ENCODE results near the gene ANKRD40CL.

- TF ChIP-seq POLR2A (IDR thresholded peaks at IDR 0.05; ENCODE audit: low read length) (no peak), GATA1 (IDR thresholded peaks at IDR 0.05; ENCODE audit: low read depth, low read length) (no peak)
These were observed 38.2 kb upstream of the ANKRD40CL start for GRCh38 chr17:50805486-50805885.

All from erythroblast (primary cell).